B cell (primary cell): Measurements from ENCODE around the gene COL4A5.

Source experiments
- CTCF ChIP-seq: fragments of 200-600 bp; IDR thresholded peaks from one replicate; pipeline ENCODE4 v1.8.0; 2022; ENCODE audit warnings: antibody characterized with exemption, mild to moderate bottlenecking
- EZH2 ChIP-seq: IDR thresholded peaks from 2 replicates; pipeline ENCODE4 v1.6.1; 2012; ENCODE audit warnings: borderline replicate concordance, low read depth, mild to moderate bottlenecking, moderate library complexity, low read length; ENCODE audit not compliant: insufficient read depth, poor library complexity, severe bottlenecking

- TF ChIP-seq CTCF = no peak
- TF ChIP-seq EZH2 = no peak
Measured at GRCh38 chrX:108590496-108590895, 150.9 kb downstream of the COL4A5 start.
